HG03045 (cell line): ENCODE results near the gene KCNJ6.

Experiments
- ATAC-seq: cut with Tn5 transposase; IDR thresholded peaks from one replicate; pipeline ENCODE4 v1.9.1; 2021; ENCODE audit warnings: mild to moderate bottlenecking, moderate library complexity; ENCODE audit not compliant: unreplicated experiment

The KCNJ6 gene

GRCh38 chr21:37907076-37907475 is 9.2 kb downstream of the KCNJ6 start:
- no peak for ATAC-seq

GRCh38 chr21:37905291-37905690 is 11.0 kb downstream of the KCNJ6 start:
- ATAC-seq: no peak

DNA sequence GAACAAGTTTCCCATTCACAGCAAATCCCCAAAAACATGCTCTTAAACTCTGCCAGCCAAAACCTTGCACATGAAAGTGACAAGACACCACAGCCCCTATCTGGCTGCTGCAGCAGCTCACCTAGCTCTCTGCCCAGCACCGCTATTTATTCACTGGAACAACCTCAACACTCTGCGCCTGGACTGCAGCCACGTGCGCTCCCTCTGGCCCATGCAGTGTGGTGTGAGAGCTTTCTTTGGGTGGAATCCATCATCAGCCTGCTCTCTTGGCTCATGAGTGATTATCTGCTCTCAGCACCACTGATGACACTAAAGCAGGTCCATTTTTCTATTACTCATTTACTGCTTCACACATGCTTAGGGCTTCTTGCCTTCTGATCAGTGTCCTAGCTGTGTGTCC is 11.4 kb downstream of the KCNJ6 start:
- no peak for ATAC-seq

DNA sequence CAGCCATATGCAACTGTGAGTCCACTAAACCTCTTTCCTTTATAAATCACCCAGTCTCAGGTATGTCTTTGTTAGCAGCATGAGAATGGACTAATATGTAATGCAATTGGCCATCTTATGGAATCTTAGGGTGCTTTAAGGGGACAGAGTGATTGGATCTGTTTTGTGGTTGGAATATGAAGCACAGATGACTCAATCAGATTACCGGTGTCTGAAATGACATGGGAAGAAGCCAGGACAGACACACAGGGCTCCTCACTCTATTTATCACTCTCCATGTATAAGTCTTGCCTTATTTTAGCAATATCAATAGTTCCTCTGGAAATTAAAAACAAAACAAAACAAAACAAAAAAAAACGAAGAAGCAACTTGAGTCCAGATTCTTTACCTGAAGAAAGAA is 12.9 kb downstream of the KCNJ6 start:
- ATAC-seq: no peak

DNA sequence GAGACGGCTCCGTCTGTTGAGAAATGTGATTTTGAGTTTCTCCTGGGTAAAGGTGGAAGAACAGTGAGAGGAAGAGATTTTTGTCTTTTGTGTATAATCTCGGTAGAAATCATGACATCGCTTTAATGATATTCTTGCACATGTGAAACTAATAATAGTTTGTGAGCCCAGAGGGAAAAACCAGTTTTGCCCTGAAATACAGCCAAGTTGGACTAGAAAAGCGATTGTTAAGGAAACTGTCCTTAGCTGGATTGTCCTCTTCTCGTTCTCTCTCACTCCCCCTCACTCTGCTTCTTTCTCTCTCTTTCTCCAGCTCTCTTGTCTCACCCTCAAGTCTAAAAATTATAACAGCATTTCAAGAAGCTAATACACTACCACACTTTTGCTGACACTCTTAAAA is 17.1 kb downstream of the KCNJ6 start:
- ATAC-seq: no peak

GRCh38 chr21:37896788-37897187 is 19.5 kb downstream of the KCNJ6 start:
- no peak for ATAC-seq

DNA sequence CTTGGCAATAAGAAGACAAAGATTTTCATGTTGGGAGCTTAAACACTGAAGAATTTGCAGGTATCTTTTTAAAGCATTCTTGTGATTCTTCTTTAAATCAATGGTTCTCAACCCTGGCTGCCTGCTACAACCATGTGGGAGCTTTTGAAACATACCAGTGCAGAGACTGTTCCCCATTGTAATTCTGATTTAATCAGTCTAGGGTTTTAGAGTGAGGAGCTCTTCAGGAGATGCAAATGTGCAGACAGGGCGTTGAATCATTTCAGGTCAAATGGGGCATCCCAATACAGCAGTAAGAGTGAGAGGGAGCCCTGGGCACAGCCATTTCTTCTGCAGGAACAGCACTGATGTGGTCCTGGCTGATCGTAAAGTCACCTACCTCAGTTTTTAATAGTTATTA is 24.3 kb downstream of the KCNJ6 start:
- no peak for ATAC-seq

GRCh38 chr21:37888659-37889058 is 27.6 kb downstream of the KCNJ6 start:
- ATAC-seq: no peak

DNA sequence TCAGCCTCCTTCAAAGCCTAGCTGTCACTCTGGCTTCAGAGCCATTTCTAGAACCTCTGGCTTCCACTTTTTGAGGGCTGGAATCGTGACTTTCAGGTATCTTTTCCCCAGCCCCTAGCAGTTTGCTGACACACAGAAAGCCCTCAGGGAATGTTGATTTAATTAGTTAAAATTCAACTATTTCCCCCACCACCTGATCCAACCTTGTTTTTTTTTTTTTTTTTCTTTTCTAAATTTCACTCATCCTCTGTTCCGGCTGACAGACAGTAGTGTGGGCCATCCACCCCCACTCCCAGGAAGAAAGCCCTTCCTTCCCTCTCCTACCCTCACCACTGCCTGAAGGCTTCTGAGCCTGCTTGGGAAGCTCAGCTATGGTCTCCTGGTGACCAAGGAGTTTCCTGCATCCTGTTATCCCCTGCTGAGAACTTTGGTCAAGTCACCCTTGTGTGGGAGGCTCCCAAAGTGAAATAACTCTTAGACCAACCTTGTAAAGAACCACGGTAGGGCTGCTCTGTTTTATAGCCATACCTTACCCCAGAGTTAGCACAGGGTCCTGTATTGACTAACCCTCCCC is 29.4 kb downstream of the KCNJ6 start:
- no peak for ATAC-seq

- no peak for ATAC-seq
Observed at GRCh38 chr21:37886120-37886519, 30.1 kb downstream of the KCNJ6 start.

GRCh38 chr21:37878946-37879660 is 37.2 kb downstream of the KCNJ6 start:
- ATAC-seq: no peak

DNA sequence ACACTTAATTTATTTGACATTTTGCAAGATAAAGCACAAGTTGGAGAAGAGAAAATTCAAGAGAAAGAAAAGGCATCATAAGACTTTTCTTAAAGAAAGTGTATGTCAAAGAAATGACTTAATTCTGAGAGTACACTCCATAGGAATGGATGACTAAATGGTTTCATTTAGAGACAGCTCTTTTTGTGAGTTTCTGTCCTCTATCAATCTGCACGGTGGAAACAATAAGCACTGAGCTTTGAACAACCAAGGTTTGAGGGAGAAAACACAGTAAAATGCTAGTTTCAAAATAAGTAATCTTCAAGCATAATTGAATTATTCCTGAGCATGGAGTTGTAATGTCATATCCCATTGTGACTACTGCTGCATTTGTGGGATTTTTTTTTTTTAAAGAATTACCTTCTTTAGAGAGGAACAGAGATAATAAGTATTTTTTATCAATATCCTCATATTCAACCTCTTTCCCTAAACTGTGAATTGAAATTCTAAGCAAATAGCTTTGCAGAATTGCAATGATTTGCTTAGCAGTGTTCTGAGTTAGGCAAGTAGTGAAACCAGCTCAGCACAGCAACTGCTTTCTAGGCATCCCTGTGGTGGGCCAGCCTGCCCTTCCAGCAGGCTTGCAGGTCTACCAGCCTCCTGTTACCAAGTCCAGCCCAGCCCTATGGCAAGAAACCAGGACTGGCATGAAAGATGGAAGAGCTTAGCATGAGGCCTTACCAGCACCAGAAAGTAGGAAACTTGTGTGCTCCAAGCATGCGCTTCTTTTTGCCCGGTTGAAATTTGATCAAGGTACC is 38.2 kb downstream of the KCNJ6 start:
- ATAC-seq: no peak

GRCh38 chr21:37877171-37877570 is 39.1 kb downstream of the KCNJ6 start:
- ATAC-seq: no peak

GRCh38 chr21:37876561-37876960 is 39.7 kb downstream of the KCNJ6 start:
- no peak for ATAC-seq

DNA sequence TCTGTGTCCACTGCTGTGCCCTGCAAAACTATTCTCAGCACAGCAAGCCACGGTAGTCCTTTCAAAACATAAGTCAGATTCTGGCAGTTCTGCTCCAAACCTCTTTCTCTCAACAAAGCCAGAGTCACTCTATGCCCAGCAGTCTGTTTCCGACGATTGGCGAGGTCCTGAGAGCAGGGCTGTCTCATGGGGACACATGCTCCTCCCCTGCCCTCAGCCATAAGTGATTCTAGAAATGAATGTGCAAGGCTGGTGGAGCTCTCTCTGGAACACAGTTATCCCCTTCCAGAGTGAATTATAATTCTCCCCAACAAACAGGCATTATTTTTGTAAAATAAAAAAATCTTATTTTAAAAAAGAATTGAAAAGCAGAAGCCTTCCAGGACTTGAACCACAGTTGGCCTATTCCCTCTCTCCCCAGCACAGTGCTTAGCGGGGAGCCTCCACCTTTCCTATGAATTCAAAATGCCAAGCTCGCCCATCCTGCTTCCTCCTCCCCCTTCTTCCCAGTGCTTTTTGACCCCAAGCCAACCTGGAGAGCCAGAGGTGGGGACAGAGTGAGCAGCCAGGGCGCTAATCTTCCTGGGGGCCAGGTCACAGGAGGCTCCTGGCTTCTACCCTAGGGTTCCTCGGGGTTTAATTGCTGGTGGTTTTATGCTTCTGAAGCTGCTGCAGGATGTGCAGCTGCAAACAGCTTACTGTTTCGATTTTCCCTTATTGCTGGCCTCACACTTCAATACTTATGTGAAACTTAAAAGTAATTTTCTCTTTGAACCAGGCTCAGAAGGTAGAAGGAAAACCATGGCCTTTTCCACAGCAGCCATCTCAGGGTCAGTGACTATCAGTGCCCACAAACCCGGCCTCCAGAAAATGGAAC is 41.1 kb downstream of the KCNJ6 start:
- no peak for ATAC-seq

DNA sequence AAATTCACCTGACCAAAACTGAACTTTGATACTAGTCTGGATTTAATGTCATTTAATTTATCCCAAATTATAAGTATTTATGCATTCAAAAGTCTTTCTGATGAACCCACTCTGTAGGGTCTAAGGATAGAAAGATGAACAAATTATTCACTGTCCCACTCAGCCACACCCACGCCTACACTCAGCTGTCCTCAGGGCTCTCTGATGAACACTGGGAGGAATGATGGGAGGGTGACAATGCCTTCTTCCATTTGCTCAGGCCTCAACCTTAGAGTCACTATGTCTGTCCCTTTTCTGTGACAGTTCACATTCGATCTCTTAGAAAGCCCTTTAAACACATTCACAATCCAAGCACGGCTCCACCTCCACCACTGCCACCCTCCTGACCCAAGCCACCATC is 41.8 kb downstream of the KCNJ6 start:
- no peak for ATAC-seq

DNA sequence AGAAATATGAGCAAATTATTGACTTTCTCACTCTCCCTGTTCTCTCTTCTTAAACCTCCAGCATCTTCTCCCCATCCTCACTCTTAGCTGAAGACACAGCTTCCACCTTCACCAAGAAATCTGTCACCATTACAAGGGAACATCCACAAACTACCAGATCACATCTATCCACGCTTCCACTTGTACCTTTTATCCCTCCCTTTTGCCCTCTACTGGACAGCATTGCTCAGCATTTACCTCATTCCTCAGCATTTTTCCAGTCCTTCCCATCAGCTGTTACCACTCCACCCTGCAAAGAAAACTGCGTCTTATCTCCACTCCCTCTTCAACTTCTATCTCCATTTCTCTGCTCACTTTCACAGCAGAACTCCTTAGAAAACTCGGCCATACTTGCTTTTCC is 42.6 kb downstream of the KCNJ6 start:
- no peak for ATAC-seq

DNA sequence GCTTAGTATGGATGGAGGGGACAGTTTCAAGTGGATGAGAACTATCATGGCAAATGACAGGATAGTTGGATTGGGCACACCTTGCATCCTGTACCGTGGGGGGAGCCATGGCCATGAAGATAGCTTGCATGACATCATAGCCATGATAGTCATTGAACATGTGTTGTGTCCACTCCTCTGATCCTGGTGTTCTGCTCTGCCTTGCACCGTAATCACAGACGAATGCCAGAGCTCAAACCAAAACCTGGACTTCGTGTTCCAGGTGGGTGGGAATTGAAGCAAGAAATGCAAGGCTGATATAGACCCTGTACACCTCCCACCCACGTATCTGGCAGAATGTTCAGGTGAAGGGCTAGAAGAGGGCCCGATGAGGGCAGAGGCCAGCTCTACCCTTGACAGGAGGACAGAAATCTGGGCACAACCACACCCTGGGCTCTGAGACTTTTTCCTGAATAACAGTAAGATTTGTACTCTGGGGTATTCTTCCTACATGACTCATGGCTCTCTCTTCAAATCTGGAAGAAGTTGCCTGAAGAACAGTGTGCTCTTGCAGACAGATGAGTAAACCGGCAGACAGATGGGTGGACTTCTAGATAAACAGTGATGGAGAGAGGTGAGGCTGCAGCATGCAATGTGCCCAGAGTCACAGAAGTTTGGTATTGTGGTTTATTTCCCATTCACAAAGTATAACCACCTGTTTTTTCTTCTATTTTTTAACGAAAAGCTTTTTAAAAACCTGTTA is 45.0 kb downstream of the KCNJ6 start:
- ATAC-seq: no peak

DNA sequence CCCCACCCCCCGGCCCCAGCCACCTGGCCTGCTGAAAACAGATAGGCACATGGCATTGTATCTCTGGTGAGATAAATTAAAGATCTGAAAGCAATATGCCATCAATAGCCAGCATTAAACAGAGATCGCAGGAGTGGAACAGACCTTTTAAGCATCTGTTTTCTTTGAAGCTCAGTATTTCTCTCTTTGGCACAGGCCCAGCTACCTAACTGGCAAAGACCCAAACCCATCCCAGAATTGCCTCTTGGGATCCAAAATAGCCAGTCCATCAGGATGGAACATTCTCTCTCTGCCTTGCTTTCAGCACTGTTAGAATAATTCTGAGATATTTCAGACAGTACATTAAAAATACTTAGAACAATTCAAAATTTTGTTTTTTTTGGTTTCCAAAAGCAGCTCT is 46.0 kb downstream of the KCNJ6 start:
- ATAC-seq: no peak

GRCh38 chr21:37869661-37870060 is 46.6 kb downstream of the KCNJ6 start:
- no peak for ATAC-seq
